Erythroblast (primary cell): ENCODE data around the gene INTS6.
A peak's percentile ranks its signal among the peaks of the same experiment; 100 is the strongest.

Experiments used
- GATA1 ChIP-seq: IDR thresholded peaks from 2 replicates; pipeline ENCODE4 v1.6.1; 2011; ENCODE audit warnings: low read depth, mild to moderate bottlenecking, control low read depth, low read length, moderate library complexity
- POLR2A ChIP-seq: IDR thresholded peaks from 2 replicates; pipeline ENCODE4 v1.6.1; 2011; ENCODE audit warnings: mild to moderate bottlenecking, low read length

GRCh38 chr13:51451467-51452360, 1.1 kb downstream of the INTS6 start:
- TF ChIP-seq POLR2A, result peak; percentile 51
- TF ChIP-seq GATA1, result no peak
